IMR-90 (cell line): ENCODE data around the gene ZMIZ1. TPM values are rescaled to one million over a fixed set of nuclear protein-coding genes. Genes with fewer than 3 reads are reported as not detected.

Experiments used
- ATAC-seq: fragments of 200-7000 bp; cut with Tn5 transposase; 2 replicates; pipeline ENCODE4 v1.9.1; 2020; ENCODE audit warnings: low read depth, mild to moderate bottlenecking, moderate library complexity
- BruUV-seq: library from RNA; stranded (reverse); fragments of 400-500 nt; replicated peaks from 2 replicates; lab custom pipeline; 2021; lab: Mats Ljungman, UMichigan
- CTCF ChIA-PET: fragments of 300-600 bp; formaldehyde crosslinking; extraction: SDS; loops from one replicate; lab custom pipeline; 2021; ENCODE audit warnings: antibody characterized with exemption; lab: Yijun Ruan, JAX
- POLR2A ChIA-PET: fragments of 300-600 bp; sonication (Branson Sonifier 250); formaldehyde crosslinking; loops from one replicate; lab custom pipeline; 2022; ENCODE audit warnings: antibody characterized with exemption; ENCODE audit not compliant: unreplicated experiment; lab: Charles Lee
- DNase-seq: peaks from one replicate; pipeline ENCODE4 v3.0.0; 2013
- H2AFZ ChIP-seq: replicated peaks from 2 replicates; pipeline ENCODE3; 2013; ENCODE audit warnings: low read length, mild to moderate bottlenecking; ENCODE audit not compliant: poor library complexity
- H2AK5ac ChIP-seq: 2 replicates; pipeline ENCODE4 v1.6.1; 2013; ENCODE audit warnings: low read depth, low read length, inconsistent platforms
- H2AK9ac ChIP-seq: replicated peaks from 2 replicates; pipeline ENCODE3; 2013; ENCODE audit warnings: mild to moderate bottlenecking, low read depth, low read length, moderate library complexity; ENCODE audit not compliant: poor library complexity
- H2BK120ac ChIP-seq: 2 replicates; pipeline ENCODE4 v1.6.1; 2013; ENCODE audit warnings: low read depth, low read length, inconsistent platforms
- H2BK15ac ChIP-seq: 3 replicates; pipeline ENCODE4 v1.6.1; 2013; ENCODE audit warnings: low read depth, low read length, inconsistent platforms
- H2BK20ac ChIP-seq: 2 replicates; pipeline ENCODE4 v1.6.1; 2013; ENCODE audit warnings: low read depth, mild to moderate bottlenecking, inconsistent platforms, low read length, moderate library complexity
- H2BK5ac ChIP-seq: 2 replicates; pipeline ENCODE4 v1.6.1; 2013; ENCODE audit warnings: mild to moderate bottlenecking, low read depth, low read length, inconsistent platforms; ENCODE audit not compliant: poor library complexity, severe bottlenecking
- H3K14ac ChIP-seq: replicated peaks from 2 replicates; pipeline ENCODE4 v1.6.1; 2013; ENCODE audit warnings: low read depth, low read length, inconsistent platforms
- H3K18ac ChIP-seq: 2 replicates; pipeline ENCODE4 v1.6.1; 2013; ENCODE audit warnings: low read depth, low read length, control low read depth
- H3K23ac ChIP-seq: 2 replicates; pipeline ENCODE4 v1.6.1; 2013; ENCODE audit warnings: low read depth, low read length, inconsistent platforms
- H3K27ac ChIP-seq: 2 replicates; pipeline ENCODE4 v1.5.1; 2013; ENCODE audit warnings: mild to moderate bottlenecking, control low read depth, low read length; ENCODE audit not compliant: insufficient read depth
- H3K27me3 ChIP-seq: 2 replicates; pipeline ENCODE4 v1.6.1; 2013; ENCODE audit warnings: low read length; ENCODE audit not compliant: control insufficient read depth, insufficient read depth
- H3K36me3 ChIP-seq: 2 replicates; pipeline ENCODE4 v1.6.1; 2013; ENCODE audit warnings: low read length, mixed read lengths; ENCODE audit not compliant: control insufficient read depth, insufficient read depth
- H3K4ac ChIP-seq: 2 replicates; pipeline ENCODE4 v1.6.1; 2013; ENCODE audit warnings: low read depth, low read length, inconsistent platforms
- H3K4me1 ChIP-seq: 2 replicates; pipeline ENCODE4 v1.6.1; 2013; ENCODE audit warnings: low read length, mixed read lengths; ENCODE audit not compliant: control insufficient read depth, insufficient read depth
- H3K4me2 ChIP-seq: 2 replicates; pipeline ENCODE4 v1.6.1; 2013; ENCODE audit warnings: low read depth, mild to moderate bottlenecking, control low read depth, low read length, moderate library complexity
- H3K4me3 ChIP-seq: 2 replicates; pipeline ENCODE4 v1.5.1; 2013; ENCODE audit warnings: low read depth, mild to moderate bottlenecking, control low read depth, low read length, moderate library complexity; ENCODE audit not compliant: insufficient read depth
- H3K56ac ChIP-seq: 2 replicates; pipeline ENCODE4 v1.6.1; 2013; ENCODE audit warnings: low read length, inconsistent platforms; ENCODE audit not compliant: insufficient read depth; ENCODE audit errors: extremely low read depth
- H3K79me1 ChIP-seq, 2 experiments: 2 replicates each; pipeline ENCODE4 v1.6.1; 2013; ENCODE audit warnings: low read length in 2 of 2, inconsistent platforms in 1 of 2, low read depth in 1 of 2
- H3K9ac ChIP-seq: 2 replicates; pipeline ENCODE4 v1.6.1; 2013; ENCODE audit warnings: low read depth, low read length, control low read depth
- H3K9me1 ChIP-seq: 2 replicates; pipeline ENCODE4 v1.6.1; 2013; ENCODE audit warnings: low read length, inconsistent platforms; ENCODE audit not compliant: insufficient read depth
- H3K9me3 ChIP-seq: 2 replicates; pipeline ENCODE4 v1.6.1; 2013; ENCODE audit warnings: low read length; ENCODE audit not compliant: control insufficient read depth, insufficient read depth
- H4K20me1 ChIP-seq: 2 replicates; pipeline ENCODE4 v1.6.1; 2013; ENCODE audit warnings: low read length, inconsistent platforms; ENCODE audit not compliant: insufficient read depth
- H4K5ac ChIP-seq: 2 replicates; pipeline ENCODE4 v1.6.1; 2013; ENCODE audit warnings: mild to moderate bottlenecking, low read depth, low read length, control low read depth
- H4K8ac ChIP-seq, 2 experiments: 2 replicates each; pipeline ENCODE4 v1.6.1; 2013; ENCODE audit warnings: low read depth in 2 of 2, low read length in 2 of 2, control low read depth in 1 of 2, inconsistent platforms in 1 of 2
- H4K91ac ChIP-seq: 2 replicates; pipeline ENCODE4 v1.6.1; 2013; ENCODE audit warnings: low read depth, low read length, inconsistent platforms; ENCODE audit not compliant: insufficient read depth
- CEBPB ChIP-seq: IDR thresholded peaks from 2 replicates; pipeline ENCODE4 v1.6.1; 2012; ENCODE audit warnings: low read depth, low read length, improper control_type of control experiment
- CHD1 ChIP-seq: IDR thresholded peaks from 2 replicates; pipeline ENCODE4 v1.6.1; 2012; ENCODE audit warnings: low read depth, low read length, improper control_type of control experiment
- CTCF ChIP-seq: conservative IDR thresholded peaks from 2 replicates; pipeline ENCODE4 v1.5.1; 2012; ENCODE audit warnings: mild to moderate bottlenecking, low read depth, low read length, improper control_type of control experiment
- ELK1 ChIP-seq: fragments of 150-350 bp; IDR thresholded peaks from 2 replicates; pipeline ENCODE4 v1.6.1; 2016; ENCODE audit warnings: low read depth, mild to moderate bottlenecking, low read length, moderate library complexity, borderline replicate concordance
- FOS ChIP-seq: fragments of 150-350 bp; IDR thresholded peaks from 2 replicates; pipeline ENCODE4 v1.6.1; 2016; ENCODE audit warnings: low read depth, low read length
- MAFK ChIP-seq: IDR thresholded peaks from 2 replicates; pipeline ENCODE4 v1.6.1; 2012; ENCODE audit warnings: low read depth, low read length, improper control_type of control experiment
- MAZ ChIP-seq: IDR thresholded peaks from 2 replicates; pipeline ENCODE4 v1.6.1; 2012; ENCODE audit warnings: low read depth, mild to moderate bottlenecking, low read length, improper control_type of control experiment, moderate library complexity, borderline replicate concordance
- MXI1 ChIP-seq: IDR thresholded peaks from 2 replicates; pipeline ENCODE4 v1.6.1; 2012; ENCODE audit warnings: low read depth, mild to moderate bottlenecking, low read length, moderate library complexity, borderline replicate concordance
- POLR2A ChIP-seq: IDR thresholded peaks from 2 replicates; pipeline ENCODE4 v1.6.1; 2012; ENCODE audit warnings: mild to moderate bottlenecking, low read depth, low read length
- RAD21 ChIP-seq: IDR thresholded peaks from 2 replicates; pipeline ENCODE4 v1.6.1; 2012; ENCODE audit warnings: low read length, improper control_type of control experiment
- RCOR1 ChIP-seq: IDR thresholded peaks from 2 replicates; pipeline ENCODE4 v1.6.1; 2012; ENCODE audit warnings: mild to moderate bottlenecking, low read length, improper control_type of control experiment; ENCODE audit not compliant: insufficient replicate concordance
- RFX5 ChIP-seq: IDR thresholded peaks from 2 replicates; pipeline ENCODE4 v1.8.0; 2012; ENCODE audit warnings: low read depth, mild to moderate bottlenecking, low read length, moderate library complexity
- SMC3 ChIP-seq: fragments of 150-350 bp; IDR thresholded peaks from 2 replicates; pipeline ENCODE4 v1.6.1; 2016; ENCODE audit warnings: low read depth, mild to moderate bottlenecking, antibody characterized with exemption, low read length, moderate library complexity
- USF2 ChIP-seq: fragments of 150-350 bp; IDR thresholded peaks from 2 replicates; pipeline ENCODE4 v1.6.1; 2017; ENCODE audit warnings: mild to moderate bottlenecking, antibody characterized with exemption, low read length, low read depth
- WGBS, 2 experiments: methylation state at CpG; one replicate each; pipeline versions ENCODE4 v1.1.5 to v1.1.7; 2013; ENCODE audit warnings: missing lambda C conversion rate in 2 of 2; ENCODE audit not compliant: insufficient read length in 1 of 2; ENCODE audit errors: extremely low coverage in 2 of 2; 5-methylcytosine and 5-hydroxymethylcytosine counted together
- dilution Hi-C: fragments of 300-500 bp; cut with HindIII; formaldehyde crosslinking; loops from one replicate; pipeline ENCODE4 v1.14.3; 2018; ENCODE audit warnings: low sequenced_read_pairs; ENCODE audit not compliant: unreplicated experiment
- in situ Hi-C: fragments of 300-500 bp; cut with MboI; formaldehyde crosslinking; loops from 3 replicates; pipeline ENCODE4 v1.14.3; 2019; ENCODE audit warnings: low sequenced_read_pairs, inconsistent platforms, mixed read lengths
- intact Hi-C: fragments of 100-400 bp; cut with micrococcal nuclease; formaldehyde crosslinking; loops from 2 replicates; pipeline ENCODE4 v1.10.0; 2022
- polyA plus RNA-seq, 3 experiments: library from polyadenylated mRNA; depleted of rRNA; stranded (reverse); fragments of >200 nt; gene quantifications; 2 replicates each; pipeline ENCODE4 v1.2.3, GENCODE V29; 2012; ENCODE audit warnings: low replicate concordance in 1 of 3
- total RNA-seq: library from RNA; depleted of rRNA; stranded (reverse); fragments of >200 nt; gene quantifications from 2 replicates; pipeline ENCODE4 v1.2.3, GENCODE V29; 2012

The ZMIZ1 gene
- total and polyA plus RNA-seq, 2 of the 4 experiments (the other 2 are of a cell fraction), result 6.6 to 48.7 TPM

GRCh38 chr10:79266543-79267312, 198.0 kb downstream of the ZMIZ1 start:
- peak; percentile 93 for ATAC-seq
- H4K20me1 ChIP-seq, result peaks cover 62% of the 10 kb centered on the region
- TF ChIP-seq RCOR1 (no peak), SMC3 (no peak), POLR2A (no peak), USF2 (peak; percentile 72), MAZ (peak; percentile 73; the same call in 1 of the 2 replicates), RFX5 (no peak), FOS (peak; percentile 54; the same call in 1 of the 2 replicates), CEBPB (0 out of 2 replicates have a peak, but pooled peaks have one; percentile 42), MXI1 (no peak), MAFK (no peak), CHD1 (no peak), RAD21 (peak; percentile 23), CTCF (no peak), ELK1 (no peak)

More at GRCh38 chr10:79266543-79267312, 198.0 kb downstream of the ZMIZ1 start:
- H3K23ac ChIP-seq, result peak overlapping the region; percentile 69
- H2AK9ac ChIP-seq, result peak overlapping the region; percentile 92
- H3K4me3 ChIP-seq, result no peak overlapping the region
- peak overlapping the region; percentile 5; the same call in 1 of the 2 replicates for H3K4me2 ChIP-seq
- intact Hi-C loops (no loop called here), in situ Hi-C loops (no loop called here), dilution Hi-C loops (no loop called here)
- peak overlapping the region; percentile 31 for H3K9ac ChIP-seq
- peak; percentile 93 for DNase-seq
- H4K5ac ChIP-seq, result peak overlapping the region; percentile 31
- H4K91ac ChIP-seq, result peak overlapping the region; percentile 78
- H3K27me3 ChIP-seq, result no peaks in the 10 kb centered on the region
- 20% methylated on average over 4 of the region's 11 CpGs; no CpG with 5 or more reads in 1 of the 2 experiments for WGBS, 2 experiments
- H2AFZ ChIP-seq, result peak overlapping the region; percentile 81
- H3K56ac ChIP-seq, result peak overlapping the region; percentile 58; the same call in 1 of the 2 replicates
- peak overlapping the region; percentile 92 for H3K27ac ChIP-seq
- peak overlapping the region; percentile 71 to 83 for H4K8ac ChIP-seq
- H3K9me3 ChIP-seq, result no peaks in the 10 kb centered on the region
- peak overlapping the region; percentile 86 for H2BK5ac ChIP-seq
- peaks cover 21% of the 10 kb centered on the region for H3K36me3 ChIP-seq
- peak overlapping the region; percentile 95 for H2AK5ac ChIP-seq
- no TSS peak for BruUV-seq
- peaks cover 55 to 98% of the 10 kb centered on the region in 2 experiments for H3K79me1 ChIP-seq
- peaks cover 63% of the 10 kb centered on the region for H3K9me1 ChIP-seq
- CTCF ChIA-PET, result no interaction called here
- peak overlapping the region; percentile 83; the same call in 2 of the 3 replicates for H2BK15ac ChIP-seq
- POLR2A ChIA-PET, result no interaction called here
- H3K4ac ChIP-seq, result peak overlapping the region; percentile 89
- peak overlapping the region; percentile 82 for H3K14ac ChIP-seq
- peak overlapping the region; percentile 35 for H3K18ac ChIP-seq
- peaks cover 41% of the 10 kb centered on the region for H3K4me1 ChIP-seq
- peak overlapping the region; percentile 78 for H2BK120ac ChIP-seq
- H2BK20ac ChIP-seq, result peak overlapping the region; percentile 64
